GM10248 (cell line): ENCODE data around the gene PRR18.

Experiments used
- CTCF ChIA-PET: fragments of 300-600 bp; sonication (Branson Sonifier 250); formaldehyde crosslinking; extraction: SDS; loops from one replicate; lab custom pipeline; 2021; ENCODE audit warnings: antibody characterized with exemption; lab: Yijun Ruan, JAX
- POLR2A ChIA-PET: fragments of 350-650 bp; sonication (Branson Sonifier 250); formaldehyde crosslinking; extraction: SDS; loops from one replicate; lab custom pipeline; 2020; ENCODE audit warnings: antibody characterized with exemption; lab: Yijun Ruan, JAX
- DNase-seq: peaks from one replicate; pipeline ENCODE4 v3.0.0; 2012; ENCODE audit errors: extremely low spot score
- CTCF ChIP-seq: IDR thresholded peaks from 2 replicates; pipeline ENCODE4 v1.5.1; 2012; ENCODE audit warnings: mild to moderate bottlenecking, low read depth; ENCODE audit errors: extremely low read depth, missing control alignments, control extremely low read depth

The PRR18 gene

GRCh38 chr6:166343150-166343487, 34.9 kb upstream of the PRR18 start:
- no peak for DNase-seq
- ChIA-PET CTCF (interaction anchor here (0.7 to 1.6 kb wide), 5 partner anchors 9 to 38 kb away, joined by 3 to 6 read pairs (median 3); no protein-coding TSS in a partner anchor), POLR2A (no interaction called here)
- no peak for TF ChIP-seq CTCF

- POLR2A ChIA-PET = no interaction called here
- CTCF ChIA-PET = interaction anchor here (0.7 to 2.6 kb wide), 7 partner anchors 10 to 67 kb away, joined by 3 to 7 read pairs (median 3); no protein-coding TSS in a partner anchor
- TF ChIP-seq CTCF = no peak
- peak; percentile 95 for DNase-seq
These were observed 34.4 kb upstream of the PRR18 start, which contains the start of gene SFT2D1 for GRCh38 chr6:166342349-166343149. Gene SFT2D1, minus strand, starts transcription at chr6:166342545. Its CDS starts 64 bp downstream, at chr6:166342481.

- ChIA-PET CTCF (interaction anchor here (0.8 to 2.6 kb wide), 3 partner anchors 10 to 66 kb away, joined by 3 to 7 read pairs (median 6); no protein-coding TSS in a partner anchor), POLR2A (no interaction called here)
- TF ChIP-seq CTCF = no peak
- no peak for DNase-seq
These were observed 33.8 kb upstream of the PRR18 start for GRCh38 chr6:166341977-166342348.

GRCh38 chr6:166341464-166341863, 33.3 kb upstream of the PRR18 start:
- no peak for TF ChIP-seq CTCF
- ChIA-PET POLR2A (no interaction called here), CTCF (interaction anchor here (0.8 to 2.6 kb wide), 2 partner anchors 40 to 66 kb away, joined by 3 to 7 read pairs; no protein-coding TSS in a partner anchor)
- DNase-seq = no peak

- ChIA-PET CTCF (interaction anchor here (1.0 to 3.7 kb wide), 3 partner anchors 22 to 43 kb away, joined by 3 to 12 read pairs (median 4); no protein-coding TSS in a partner anchor), POLR2A (no interaction called here)
- DNase-seq = no peak
- TF ChIP-seq CTCF = no peak
These were observed 30.7 kb upstream of the PRR18 start for GRCh38 chr6:166338854-166339253.

- ChIA-PET CTCF (interaction anchor here (0.9 to 3.7 kb wide), 9 partner anchors 10 to 64 kb away, joined by 3 to 12 read pairs (median 3); no protein-coding TSS in a partner anchor), POLR2A (interaction anchor here (1.5 kb wide), 1 partner anchor 10 kb away, joined by 4 read pairs; no protein-coding TSS in a partner anchor)
- no peak for DNase-seq
- no peak for TF ChIP-seq CTCF
These were observed 28.7 kb upstream of the PRR18 start for GRCh38 chr6:166336847-166337246.
